Mesothelial cell of epicardium (in vitro differentiated cells): ENCODE measurements around the gene EXOC3L4. TPM values are rescaled to one million over a fixed set of nuclear protein-coding genes. Genes with fewer than 3 reads are reported as not detected.

ENCODE experiments used
- DNase-seq, 2 experiments: peaks; one replicate each; pipeline ENCODE4 v3.0.0; 2021; ENCODE audit warnings: low spot score in 2 of 2; ENCODE audit not compliant: unreplicated experiment in 2 of 2
- H3K27ac Mint-ChIP-seq: 2 replicates; pipeline ENCODE4 v1.8.0; 2021; ENCODE audit warnings: mixed read lengths
- H3K27me3 Mint-ChIP-seq: 2 replicates; pipeline ENCODE4 v1.8.0; 2021; ENCODE audit warnings: low read depth, mixed read lengths
- H3K36me3 Mint-ChIP-seq: 2 replicates; pipeline ENCODE4 v1.8.0; 2021; ENCODE audit warnings: mixed read lengths
- H3K4me1 Mint-ChIP-seq: 2 replicates; pipeline ENCODE4 v1.8.0; 2021; ENCODE audit warnings: mixed read lengths
- H3K4me3 Mint-ChIP-seq: 2 replicates; pipeline ENCODE4 v1.8.0; 2021; ENCODE audit warnings: mild to moderate bottlenecking, moderate library complexity, mixed read lengths
- H3K9me3 Mint-ChIP-seq: 2 replicates; pipeline ENCODE4 v1.8.0; 2021; ENCODE audit warnings: mixed read lengths
- total RNA-seq: library from RNA; stranded (reverse); gene quantifications from 3 replicates; pipeline ENCODE4 v1.2.1, GENCODE V29; 2021
- TF ChIP-seq, protein P1 (sequence below): fragments of 200-600 bp; sonication (generic); IDR thresholded peaks from one replicate; pipeline ENCODE4 v1.5.0; 2021; ENCODE audit warnings: antibody characterized with exemption; ENCODE audit not compliant: unreplicated experiment

EXOC3L4 gene
- total RNA-seq, 1 donor from 2014 or later = not detected

DNA sequence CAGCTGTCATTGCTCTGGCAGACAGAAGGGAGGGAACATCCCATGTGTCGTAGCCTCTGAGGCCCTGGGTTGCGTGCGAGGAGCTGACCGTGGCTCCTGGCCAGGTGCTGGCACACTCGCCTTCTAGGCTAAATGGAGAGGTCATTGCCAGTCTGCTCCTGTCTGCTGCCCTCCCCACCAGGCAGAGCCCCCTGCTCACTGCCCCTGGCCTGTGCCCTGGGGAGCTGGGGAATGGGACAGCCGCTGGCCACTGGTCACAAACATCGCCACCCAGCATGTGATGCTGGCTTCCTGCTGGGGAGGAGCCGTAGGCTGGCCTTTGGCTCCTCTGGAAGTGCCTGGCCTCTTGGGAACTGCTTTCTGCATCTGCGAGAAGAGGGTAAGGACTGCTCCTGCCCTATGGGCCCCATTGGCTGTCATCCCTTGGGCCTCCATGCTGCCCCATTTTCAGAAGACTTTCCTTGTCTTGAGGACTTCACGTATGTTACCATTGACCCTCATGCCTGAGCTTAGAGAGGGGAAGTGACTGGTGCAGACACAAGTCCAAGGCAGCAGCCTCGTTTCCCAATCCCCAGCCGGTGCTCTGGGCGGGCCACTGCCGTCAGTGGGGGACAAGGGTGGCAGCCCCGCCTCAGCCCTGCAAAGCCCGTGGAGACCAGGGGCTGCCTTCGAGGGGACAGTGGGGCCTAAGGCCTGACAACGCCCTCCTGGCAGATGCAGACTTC, 26.8 kb downstream of the EXOC3L4 start:
- peaks cover 22% of the 10 kb centered on the region for H3K4me1 Mint-ChIP-seq
- H3K36me3 Mint-ChIP-seq = no peaks in the 10 kb centered on the region
- H3K27ac Mint-ChIP-seq = peak overlapping the region; percentile 79
- no peak overlapping the region for H3K4me3 Mint-ChIP-seq
- DNase-seq = no peak
- no peaks in the 10 kb centered on the region for H3K9me3 Mint-ChIP-seq
- peaks cover 20% of the 10 kb centered on the region for H3K27me3 Mint-ChIP-seq
- TF ChIP-seq, protein P1, sequence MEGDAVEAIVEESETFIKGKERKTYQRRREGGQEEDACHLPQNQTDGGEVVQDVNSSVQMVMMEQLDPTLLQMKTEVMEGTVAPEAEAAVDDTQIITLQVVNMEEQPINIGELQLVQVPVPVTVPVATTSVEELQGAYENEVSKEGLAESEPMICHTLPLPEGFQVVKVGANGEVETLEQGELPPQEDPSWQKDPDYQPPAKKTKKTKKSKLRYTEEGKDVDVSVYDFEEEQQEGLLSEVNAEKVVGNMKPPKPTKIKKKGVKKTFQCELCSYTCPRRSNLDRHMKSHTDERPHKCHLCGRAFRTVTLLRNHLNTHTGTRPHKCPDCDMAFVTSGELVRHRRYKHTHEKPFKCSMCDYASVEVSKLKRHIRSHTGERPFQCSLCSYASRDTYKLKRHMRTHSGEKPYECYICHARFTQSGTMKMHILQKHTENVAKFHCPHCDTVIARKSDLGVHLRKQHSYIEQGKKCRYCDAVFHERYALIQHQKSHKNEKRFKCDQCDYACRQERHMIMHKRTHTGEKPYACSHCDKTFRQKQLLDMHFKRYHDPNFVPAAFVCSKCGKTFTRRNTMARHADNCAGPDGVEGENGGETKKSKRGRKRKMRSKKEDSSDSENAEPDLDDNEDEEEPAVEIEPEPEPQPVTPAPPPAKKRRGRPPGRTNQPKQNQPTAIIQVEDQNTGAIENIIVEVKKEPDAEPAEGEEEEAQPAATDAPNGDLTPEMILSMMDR = no peak

DNA sequence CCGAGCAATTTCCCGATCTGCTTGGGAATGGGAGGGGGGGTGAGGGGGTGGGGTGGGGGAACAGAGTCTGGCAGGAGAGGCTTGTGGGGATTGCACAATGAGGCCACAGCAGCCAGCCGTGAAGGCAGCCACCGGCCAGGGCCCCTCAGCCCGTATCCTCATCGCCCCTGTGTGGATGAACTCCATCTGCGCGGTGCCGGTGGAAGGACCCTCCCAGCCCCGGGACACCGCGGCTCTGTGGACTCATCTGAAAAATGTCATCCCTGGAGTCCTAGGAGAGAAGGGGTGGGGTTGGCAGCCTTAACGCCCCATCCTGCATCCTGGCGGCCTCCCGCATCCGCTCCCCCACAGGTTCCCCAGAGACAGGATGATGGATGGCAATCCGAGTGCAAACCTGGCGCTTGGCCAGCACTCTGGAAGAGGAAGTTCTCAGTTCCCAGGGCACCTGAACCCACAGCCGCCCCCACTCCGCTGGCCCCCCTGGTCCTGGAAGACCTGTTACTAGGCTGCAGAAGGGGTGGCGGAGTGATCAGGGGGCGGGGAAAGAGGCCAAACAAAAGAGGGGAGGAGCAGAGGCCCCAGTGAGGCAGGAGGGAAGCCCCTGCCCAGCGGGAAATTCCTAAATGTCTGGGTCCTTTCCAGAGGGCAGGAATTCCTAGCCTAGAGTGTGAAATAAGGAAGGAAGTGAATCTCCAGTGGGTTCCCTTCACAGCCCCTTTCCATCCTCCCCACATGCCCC, 27.5 kb downstream of the EXOC3L4 start:
- Mint-ChIP-seq H3K27ac (peak overlapping the region; percentile 94), H3K36me3 (no peaks in the 10 kb centered on the region), H3K4me1 (peaks cover 24% of the 10 kb centered on the region), H3K27me3 (peaks cover 20% of the 10 kb centered on the region), H3K9me3 (no peaks in the 10 kb centered on the region), H3K4me3 (peak overlapping the region; percentile 57)
- peak; percentile 82 to 91 for DNase-seq
- TF ChIP-seq, protein P1 = no peak

DNA sequence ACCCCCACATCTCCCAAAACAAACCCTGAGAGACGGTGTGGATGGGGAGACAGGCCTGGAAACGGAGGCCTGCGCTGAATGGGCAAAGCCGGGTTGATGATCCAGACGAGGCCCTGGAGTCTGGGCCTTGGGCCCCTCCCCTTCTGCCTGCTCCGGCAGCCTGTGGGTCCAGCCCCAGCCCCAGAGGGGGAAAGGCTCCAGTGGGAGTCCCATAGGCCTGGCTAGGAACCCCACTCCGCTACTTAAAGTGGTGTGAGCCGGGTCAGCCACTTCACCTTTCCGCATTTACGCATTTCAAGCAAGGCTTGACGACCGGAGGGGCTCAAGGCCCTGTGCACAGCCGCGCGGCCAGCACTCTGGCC, 28.0 kb downstream of the EXOC3L4 start:
- Mint-ChIP-seq H3K36me3 (no peaks in the 10 kb centered on the region), H3K4me1 (peaks cover 24% of the 10 kb centered on the region), H3K9me3 (no peaks in the 10 kb centered on the region), H3K27ac (peak overlapping the region; percentile 94), H3K27me3 (peaks cover 20% of the 10 kb centered on the region), H3K4me3 (peak overlapping the region; percentile 57)
- TF ChIP-seq, protein P1 = no peak
- DNase-seq = no peak

DNA sequence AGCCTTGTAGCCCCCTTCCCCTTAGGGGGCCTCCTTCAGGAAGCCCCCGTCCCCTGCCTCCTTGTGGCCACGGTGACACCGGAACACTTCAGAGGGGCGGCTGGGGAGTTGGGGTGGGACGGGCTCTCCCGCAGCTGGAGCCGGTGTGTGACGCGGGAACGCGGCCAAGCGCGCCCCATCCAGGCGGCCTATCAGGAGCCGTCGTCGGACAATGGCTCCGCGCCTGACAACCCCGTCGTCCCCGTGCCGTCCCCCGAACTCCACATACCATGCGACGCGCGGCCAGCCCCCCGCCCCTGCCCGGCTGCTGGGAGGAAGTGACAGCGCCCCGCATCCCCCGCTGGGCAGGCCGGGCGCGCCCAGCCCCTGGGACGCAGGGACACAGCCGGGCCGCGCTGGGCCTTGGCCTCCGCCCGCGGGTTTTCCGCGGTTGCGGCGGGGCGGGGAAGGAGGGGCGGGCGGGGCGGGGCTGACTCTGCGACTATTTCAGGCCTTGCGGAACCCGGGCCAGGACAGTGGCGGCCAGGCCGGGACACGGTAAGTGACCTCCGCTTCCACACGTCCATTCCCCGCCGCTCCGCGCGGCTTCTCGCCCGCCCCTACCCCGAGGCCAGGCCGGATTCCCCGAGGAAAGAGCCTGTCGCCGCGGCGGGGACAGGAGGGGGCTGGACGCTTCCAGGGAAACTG, 28.6 kb downstream of the EXOC3L4 start, which contains the start of gene TNFAIP2:
Gene TNFAIP2 (plus strand): TSS at position 515 of the 687 bp plus-strand sequence. CDS start 2,997 bp downstream, outside the sequence.
- TF ChIP-seq, protein P1 = no peak
- Mint-ChIP-seq H3K4me3 (peak within 1 kb of the TSS; percentile 62), H3K27me3 (peaks cover 20% of the 10 kb centered on the region), H3K9me3 (no peaks in the 10 kb centered on the region), H3K27ac (peak within 1 kb of the TSS; percentile 94), H3K4me1 (peaks cover 26% of the 10 kb centered on the region), H3K36me3 (no peaks in the 10 kb centered on the region)
- DNase-seq = no peak

DNA sequence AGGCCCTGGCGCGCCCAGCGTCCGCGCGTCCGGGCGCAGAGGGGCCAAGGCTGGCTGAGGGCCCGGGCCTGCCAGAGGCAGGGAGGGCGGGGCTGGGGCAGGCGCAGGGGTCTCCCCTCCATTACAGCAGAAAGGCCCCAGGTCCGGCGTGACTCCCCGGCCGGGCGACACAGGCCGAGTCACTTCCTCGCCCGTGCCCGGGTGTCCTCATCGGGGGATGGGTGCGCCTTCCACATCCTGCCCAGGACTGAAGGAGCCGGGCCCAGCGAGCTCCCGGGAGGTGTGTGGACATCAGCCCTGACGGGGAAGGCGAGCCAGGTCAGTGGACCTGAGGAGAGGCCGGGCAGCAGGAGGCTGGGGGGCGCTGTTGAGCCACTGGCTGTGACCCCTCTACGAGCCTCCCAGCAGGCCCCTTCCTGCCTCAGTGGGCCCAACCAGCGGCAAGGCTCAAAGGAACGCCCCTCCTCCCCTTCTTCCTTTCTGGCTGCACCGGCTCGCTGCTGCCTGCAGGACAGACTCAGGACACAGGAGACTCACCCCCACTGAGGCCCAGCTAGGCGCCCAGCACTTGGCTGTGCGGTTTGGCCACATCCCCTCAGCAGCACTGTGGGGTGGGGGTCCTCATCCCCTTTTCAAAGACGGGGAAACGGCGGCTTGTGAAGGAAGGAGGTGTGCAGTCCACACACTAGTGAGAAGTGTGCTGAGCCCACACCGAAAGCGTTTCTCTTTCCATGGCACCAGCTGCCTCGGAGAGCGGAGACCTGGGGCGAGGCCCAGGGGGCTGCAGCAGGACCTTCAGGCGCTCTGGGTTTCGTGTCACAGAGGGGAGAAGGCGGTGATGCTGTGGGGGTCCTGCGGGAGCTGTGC, 29.3 kb downstream of the EXOC3L4 start:
- peak; percentile 14 to 46 for DNase-seq
- Mint-ChIP-seq H3K36me3 (no peaks in the 10 kb centered on the region), H3K4me1 (peaks cover 34% of the 10 kb centered on the region), H3K27ac (no peak overlapping the region), H3K27me3 (peaks cover 20% of the 10 kb centered on the region), H3K4me3 (peak overlapping the region; percentile 62), H3K9me3 (no peaks in the 10 kb centered on the region)
- TF ChIP-seq, protein P1 = peak; percentile 18
